Gastroesophageal sphincter (tissue), 3 donors: ENCODE data around the gene PRKCZ.

Experiments used
- EP300 ChIP-seq: sonication (generic); formaldehyde crosslinking; IDR thresholded peaks from one replicate; pipeline ENCODE4 v1.6.1; 2017; ENCODE audit warnings: antibody characterized with exemption, mild to moderate bottlenecking
- POLR2A ChIP-seq, 2 donors: fragments of 450-650 bp; IDR thresholded peaks; one replicate each; pipeline ENCODE4 v1.6.1; 2017; ENCODE audit warnings: antibody characterized with exemption in 2 of 2, mild to moderate bottlenecking in 2 of 2, moderate library complexity in 1 of 2
- TF ChIP-seq, protein P1 (sequence below), 4 experiments: fragments of 200-600 bp in 2 of 4; fragments of 450-650 bp in 2 of 4; sonication (generic) in 1 of 4; IDR thresholded peaks; one replicate each; pipeline ENCODE4 v1.5.1; 2017 to 2019; ENCODE audit warnings: antibody characterized with exemption in 4 of 4, mild to moderate bottlenecking in 2 of 4, moderate library complexity in 2 of 4

DNA sequence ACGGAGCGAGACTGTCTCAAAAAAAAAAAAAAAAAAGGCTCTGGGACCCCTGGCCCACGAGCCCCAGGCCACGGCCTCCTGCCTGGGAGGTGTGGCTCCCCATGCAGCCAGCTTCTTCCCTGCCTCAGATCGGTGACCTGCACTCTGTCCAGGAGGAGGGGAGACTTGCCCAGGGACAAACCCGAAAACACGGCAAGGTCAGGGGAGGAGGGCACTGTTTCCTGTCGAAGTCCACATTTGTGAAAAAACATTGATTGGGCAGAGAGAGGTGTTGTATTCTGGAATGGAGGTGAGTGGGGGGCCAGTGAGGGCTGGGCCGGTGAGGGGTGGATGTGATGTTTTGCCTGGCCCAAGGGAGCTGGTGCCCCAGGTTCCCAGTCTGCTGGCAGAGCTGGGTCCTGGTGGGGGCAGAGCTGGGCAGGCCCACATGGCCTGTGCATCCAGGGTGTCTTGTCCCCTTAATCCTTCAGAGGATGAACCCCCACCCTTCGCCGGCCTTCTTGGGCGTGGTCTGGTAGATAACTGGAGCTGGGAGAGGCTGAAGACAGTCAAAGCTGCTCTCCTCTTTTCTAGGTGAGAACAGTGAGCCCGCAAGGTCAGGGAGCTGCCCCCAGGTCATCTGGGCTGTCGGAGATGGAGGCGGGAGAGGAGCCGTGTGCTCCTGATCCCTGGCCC lies 156.7 kb downstream of the PRKCZ start:
- TF ChIP-seq, protein P1, sequence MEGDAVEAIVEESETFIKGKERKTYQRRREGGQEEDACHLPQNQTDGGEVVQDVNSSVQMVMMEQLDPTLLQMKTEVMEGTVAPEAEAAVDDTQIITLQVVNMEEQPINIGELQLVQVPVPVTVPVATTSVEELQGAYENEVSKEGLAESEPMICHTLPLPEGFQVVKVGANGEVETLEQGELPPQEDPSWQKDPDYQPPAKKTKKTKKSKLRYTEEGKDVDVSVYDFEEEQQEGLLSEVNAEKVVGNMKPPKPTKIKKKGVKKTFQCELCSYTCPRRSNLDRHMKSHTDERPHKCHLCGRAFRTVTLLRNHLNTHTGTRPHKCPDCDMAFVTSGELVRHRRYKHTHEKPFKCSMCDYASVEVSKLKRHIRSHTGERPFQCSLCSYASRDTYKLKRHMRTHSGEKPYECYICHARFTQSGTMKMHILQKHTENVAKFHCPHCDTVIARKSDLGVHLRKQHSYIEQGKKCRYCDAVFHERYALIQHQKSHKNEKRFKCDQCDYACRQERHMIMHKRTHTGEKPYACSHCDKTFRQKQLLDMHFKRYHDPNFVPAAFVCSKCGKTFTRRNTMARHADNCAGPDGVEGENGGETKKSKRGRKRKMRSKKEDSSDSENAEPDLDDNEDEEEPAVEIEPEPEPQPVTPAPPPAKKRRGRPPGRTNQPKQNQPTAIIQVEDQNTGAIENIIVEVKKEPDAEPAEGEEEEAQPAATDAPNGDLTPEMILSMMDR (IDR thresholded peaks at IDR 0.05): no peak
- TF ChIP-seq EP300 (no peak), POLR2A (IDR thresholded peaks at IDR 0.05) (no peak)
